GM23338 (cell line): Measurements from ENCODE around the gene FREM3. TPM values are rescaled to one million over a fixed set of nuclear protein-coding genes. Genes with fewer than 3 reads are reported as not detected.
"Not testable (repeated sequence)": the region's sequence is repeated elsewhere in the genome, so short reads cannot be mapped to it uniquely, and the experiment has no call there.

Experiments
- ATAC-seq: fragments of 200-7000 bp; cut with Tn5 transposase; 3 replicates; pipeline ENCODE4 v1.9.1; 2020
- DNase-seq: peaks from one replicate; pipeline ENCODE4 v3.0.0-alpha.2; 2015; ENCODE audit warnings: low spot score
- H2AFZ ChIP-seq: fragments of 200-600 bp; sonication (generic); 2 replicates; pipeline ENCODE4 v1.8.0; 2016; ENCODE audit warnings: antibody characterized with exemption, mild to moderate bottlenecking, moderate library complexity
- H3F3A ChIP-seq: fragments of 200-600 bp; sonication (generic); replicated peaks from 2 replicates; pipeline ENCODE4 v1.8.0; 2017; ENCODE audit warnings: antibody characterized with exemption, mixed run types, low read depth
- H3K27ac ChIP-seq: fragments of 200-600 bp; sonication (generic); 2 replicates; pipeline ENCODE4 v1.6.1; 2016; ENCODE audit warnings: low read depth
- H3K27me3 ChIP-seq: fragments of 200-600 bp; sonication (generic); 2 replicates; pipeline ENCODE4 v1.8.0; 2016; ENCODE audit warnings: mild to moderate bottlenecking, mixed run types, moderate library complexity; ENCODE audit not compliant: insufficient read depth
- H3K36me3 ChIP-seq: fragments of 200-600 bp; sonication (generic); 2 replicates; pipeline ENCODE4 v1.8.0; 2016; ENCODE audit warnings: mild to moderate bottlenecking; ENCODE audit not compliant: insufficient read depth
- H3K4me1 ChIP-seq: fragments of 200-600 bp; sonication (generic); 2 replicates; pipeline ENCODE4 v1.8.0; 2016; ENCODE audit warnings: mild to moderate bottlenecking, moderate library complexity; ENCODE audit not compliant: insufficient read depth
- H3K4me2 ChIP-seq: fragments of 200-600 bp; sonication (generic); 2 replicates; pipeline ENCODE4 v1.7.1; 2017; ENCODE audit warnings: mixed run types
- H3K4me3 ChIP-seq: fragments of 200-600 bp; sonication (generic); 2 replicates; pipeline ENCODE4 v1.6.1; 2016; ENCODE audit warnings: mixed run types
- H3K79me2 ChIP-seq: fragments of 200-600 bp; sonication (generic); replicated peaks from 2 replicates; pipeline ENCODE4 v1.8.0; 2017; ENCODE audit warnings: mild to moderate bottlenecking; ENCODE audit not compliant: insufficient read depth
- H3K9me2 ChIP-seq: fragments of 200-600 bp; sonication (generic); 2 replicates; pipeline ENCODE4 v1.8.0; 2017; ENCODE audit not compliant: insufficient read depth
- H4K20me1 ChIP-seq: fragments of 200-600 bp; sonication (generic); replicated peaks from 2 replicates; pipeline ENCODE4 v1.8.0; 2017; ENCODE audit warnings: mild to moderate bottlenecking; ENCODE audit not compliant: insufficient read depth
- H3K27ac Mint-ChIP-seq: 2 replicates; pipeline ENCODE4 v1.8.0; 2020; ENCODE audit warnings: inconsistent platforms, mild to moderate bottlenecking, moderate library complexity, mixed read lengths
- H3K27me3 Mint-ChIP-seq: 3 replicates; pipeline ENCODE4 v1.8.0; 2022; ENCODE audit warnings: low read depth, mild to moderate bottlenecking, moderate library complexity, mixed read lengths, inconsistent platforms; ENCODE audit not compliant: insufficient read depth, poor library complexity
- H3K36me3 Mint-ChIP-seq: 3 replicates; pipeline ENCODE4 v1.8.0; 2021; ENCODE audit warnings: low read depth, mild to moderate bottlenecking, inconsistent platforms, moderate library complexity, mixed read lengths
- H3K4me1 Mint-ChIP-seq: 3 replicates; pipeline ENCODE4 v1.8.0; 2020; ENCODE audit warnings: mild to moderate bottlenecking, inconsistent platforms, mixed read lengths
- H3K4me3 Mint-ChIP-seq: 3 replicates; pipeline ENCODE4 v1.8.0; 2021; ENCODE audit warnings: moderate library complexity, mild to moderate bottlenecking, inconsistent platforms, mixed read lengths
- H3K9me3 Mint-ChIP-seq: 3 replicates; pipeline ENCODE4 v1.8.0; 2020; ENCODE audit warnings: moderate library complexity, mild to moderate bottlenecking, inconsistent platforms, mixed read lengths
- CREB1 ChIP-seq: fragments of 250-450 bp; sonication (Bioruptor Pico); IDR thresholded peaks from 2 replicates; pipeline ENCODE4 v1.5.0; 2020; ENCODE audit warnings: low read depth, mild to moderate bottlenecking, moderate library complexity
- EZH2 ChIP-seq: fragments of 200-600 bp; sonication (generic); IDR thresholded peaks from one replicate; pipeline ENCODE4 v1.8.0; 2017; ENCODE audit warnings: antibody characterized with exemption, mild to moderate bottlenecking, low read depth; ENCODE audit not compliant: unreplicated experiment
- EZH2phosphoT487 ChIP-seq: fragments of 200-600 bp; sonication (generic); IDR thresholded peaks from one replicate; pipeline ENCODE4 v1.8.1; 2018; ENCODE audit warnings: antibody characterized with exemption; ENCODE audit not compliant: unreplicated experiment
- JUNB ChIP-seq: IDR thresholded peaks from one replicate; pipeline ENCODE4 v1.6.1; 2016; ENCODE audit warnings: antibody characterized with exemption; ENCODE audit not compliant: unreplicated experiment
- REST ChIP-seq: IDR thresholded peaks from one replicate; pipeline ENCODE4 v1.6.1; 2018; ENCODE audit warnings: antibody characterized with exemption; ENCODE audit not compliant: unreplicated experiment
- ZNF114 ChIP-seq: fragments of 250-450 bp; sonication (Bioruptor Pico); IDR thresholded peaks from 2 replicates; pipeline ENCODE4 v1.5.0; 2020; ENCODE audit warnings: mild to moderate bottlenecking, moderate library complexity
- ZNF331 ChIP-seq: fragments of 250-450 bp; sonication (Bioruptor Pico); IDR thresholded peaks from 2 replicates; pipeline ENCODE4 v1.5.0; 2020; ENCODE audit warnings: low read depth, mild to moderate bottlenecking, moderate library complexity
- ZNF462 ChIP-seq: fragments of 250-450 bp; sonication (Bioruptor Pico); IDR thresholded peaks from 2 replicates; pipeline ENCODE4 v1.5.0; 2020; ENCODE audit warnings: mild to moderate bottlenecking, moderate library complexity
- polyA plus RNA-seq: library from polyadenylated mRNA; unstranded; fragments of >200 nt; fragmentation: Nextera tagmentation; extraction: Ambion mirVana; gene quantifications from 2 replicates; pipeline ENCODE4 v1.2.1, GENCODE V29; 2016
- total RNA-seq: library from RNA; depleted of rRNA; stranded (reverse); fragments of >200 nt; shearing (Covaris generic); gene quantifications from 2 replicates; pipeline ENCODE4 v1.2.3, GENCODE V29; 2014
- TF ChIP-seq, protein P1 (sequence below), 2 experiments: fragments of 200-600 bp in 1 of 2; sonication (generic) in 1 of 2; conservative IDR thresholded peaks; 2 replicates each; pipeline versions ENCODE4 v1.5.1 to v1.6.1; 2016 to 2017; ENCODE audit warnings: antibody characterized with exemption in 2 of 2, low read depth in 2 of 2, mild to moderate bottlenecking in 2 of 2, moderate library complexity in 1 of 2
- TF ChIP-seq, protein P2 (sequence below): IDR thresholded peaks from 2 replicates; pipeline ENCODE4 v1.6.1; 2016; ENCODE audit warnings: antibody characterized with exemption

Gene FREM3
- total and polyA plus RNA-seq, 2 experiments from 2014 or later: 0.03 to 0.07 TPM

GRCh38 chr4:143679434-143679833 is 21.0 kb downstream of the FREM3 start:
- Histone ChIP-seq H3K4me2 (no peak overlapping the region), H2AFZ (no peak overlapping the region), H3K79me2 (no peaks in the 10 kb centered on the region), H3K4me1 (no peaks in the 10 kb centered on the region), H3K27me3 (no peaks in the 10 kb centered on the region), H3K4me3 (no peak overlapping the region), H4K20me1 (no peaks in the 10 kb centered on the region), H3F3A (no peaks in the 10 kb centered on the region), H3K9me2 (no peaks in the 10 kb centered on the region), H3K27ac (no peak overlapping the region), H3K36me3 (no peaks in the 10 kb centered on the region)
- Mint-ChIP-seq H3K9me3 (peaks cover 12% of the 10 kb centered on the region), H3K27ac (no peak overlapping the region), H3K4me1 (no peaks in the 10 kb centered on the region), H3K27me3 (peaks cover 2% of the 10 kb centered on the region), H3K36me3 (peaks cover 4% of the 10 kb centered on the region; the same call in 2 of the 3 replicates), H3K4me3 (no peak overlapping the region)
- DNase-seq (no peak), ATAC-seq (no peak)
- TF ChIP-seq ZNF331 (no peak), EZH2 (no peak), CREB1 (CRISPR knock-in tag) (no peak), JUNB (no peak), ZNF114 (CRISPR knock-in tag) (no peak), ZNF462 (CRISPR knock-in tag) (no peak), EZH2phosphoT487 (no peak), REST (no peak)
- TF ChIP-seq, protein P1, sequence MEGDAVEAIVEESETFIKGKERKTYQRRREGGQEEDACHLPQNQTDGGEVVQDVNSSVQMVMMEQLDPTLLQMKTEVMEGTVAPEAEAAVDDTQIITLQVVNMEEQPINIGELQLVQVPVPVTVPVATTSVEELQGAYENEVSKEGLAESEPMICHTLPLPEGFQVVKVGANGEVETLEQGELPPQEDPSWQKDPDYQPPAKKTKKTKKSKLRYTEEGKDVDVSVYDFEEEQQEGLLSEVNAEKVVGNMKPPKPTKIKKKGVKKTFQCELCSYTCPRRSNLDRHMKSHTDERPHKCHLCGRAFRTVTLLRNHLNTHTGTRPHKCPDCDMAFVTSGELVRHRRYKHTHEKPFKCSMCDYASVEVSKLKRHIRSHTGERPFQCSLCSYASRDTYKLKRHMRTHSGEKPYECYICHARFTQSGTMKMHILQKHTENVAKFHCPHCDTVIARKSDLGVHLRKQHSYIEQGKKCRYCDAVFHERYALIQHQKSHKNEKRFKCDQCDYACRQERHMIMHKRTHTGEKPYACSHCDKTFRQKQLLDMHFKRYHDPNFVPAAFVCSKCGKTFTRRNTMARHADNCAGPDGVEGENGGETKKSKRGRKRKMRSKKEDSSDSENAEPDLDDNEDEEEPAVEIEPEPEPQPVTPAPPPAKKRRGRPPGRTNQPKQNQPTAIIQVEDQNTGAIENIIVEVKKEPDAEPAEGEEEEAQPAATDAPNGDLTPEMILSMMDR (conservative IDR thresholded peaks at IDR 0.05; ENCODE audit: low read depth in 2 of 2): no peak
- TF ChIP-seq, protein P2, sequence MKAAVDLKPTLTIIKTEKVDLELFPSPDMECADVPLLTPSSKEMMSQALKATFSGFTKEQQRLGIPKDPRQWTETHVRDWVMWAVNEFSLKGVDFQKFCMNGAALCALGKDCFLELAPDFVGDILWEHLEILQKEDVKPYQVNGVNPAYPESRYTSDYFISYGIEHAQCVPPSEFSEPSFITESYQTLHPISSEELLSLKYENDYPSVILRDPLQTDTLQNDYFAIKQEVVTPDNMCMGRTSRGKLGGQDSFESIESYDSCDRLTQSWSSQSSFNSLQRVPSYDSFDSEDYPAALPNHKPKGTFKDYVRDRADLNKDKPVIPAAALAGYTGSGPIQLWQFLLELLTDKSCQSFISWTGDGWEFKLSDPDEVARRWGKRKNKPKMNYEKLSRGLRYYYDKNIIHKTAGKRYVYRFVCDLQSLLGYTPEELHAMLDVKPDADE: no peak

DNA sequence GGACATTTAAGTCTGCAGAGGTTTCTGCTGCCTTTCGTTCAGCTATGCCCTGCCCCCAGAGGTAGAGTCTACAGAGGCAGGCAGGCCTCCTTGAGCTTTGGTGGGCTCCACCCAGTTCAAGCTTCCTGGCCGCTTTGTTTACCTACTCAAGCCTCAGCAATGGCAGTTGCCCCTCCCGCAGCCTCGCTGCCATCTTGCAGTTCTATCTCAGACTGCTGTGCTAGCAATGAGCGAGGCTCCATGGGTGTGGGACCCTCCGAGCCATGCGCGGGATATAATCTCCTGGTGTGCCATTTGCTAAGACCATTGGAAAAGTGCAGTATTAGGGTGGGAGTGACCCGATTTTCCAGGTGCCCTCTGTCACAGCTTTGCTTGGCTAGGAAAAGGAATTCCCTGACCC is 26.8 kb downstream of the FREM3 start:
- not testable (repeated sequence) for H3K27ac Mint-ChIP-seq, H3K4me2 ChIP-seq, H3K27ac ChIP-seq, H3K4me1 Mint-ChIP-seq, H4K20me1 ChIP-seq, H3K4me3 ChIP-seq, DNase-seq, H3K4me3 Mint-ChIP-seq, H3K27me3 Mint-ChIP-seq, H3K36me3 ChIP-seq, H3K9me2 ChIP-seq, ATAC-seq, H3K27me3 ChIP-seq, H3F3A ChIP-seq, H2AFZ ChIP-seq, H3K79me2 ChIP-seq, H3K4me1 ChIP-seq
- Mint-ChIP-seq H3K9me3 (peaks cover 29% of the 10 kb centered on the region), H3K36me3 (peaks cover 17% of the 10 kb centered on the region; the same call in 2 of the 3 replicates)
